Immature natural killer cell (primary cell): ENCODE measurements around the gene NRL. TPM values are rescaled to one million over a fixed set of nuclear protein-coding genes. Genes with fewer than 3 reads are reported as not detected.
A peak's percentile ranks its signal among the peaks of the same experiment; 100 is the strongest.
"Not testable (repeated sequence)": the region's sequence is repeated elsewhere in the genome, so short reads cannot be mapped to it uniquely, and the experiment has no call there.

Experiments
- DNase-seq, 3 donors: peaks; one replicate each; pipeline ENCODE4 v3.0.0; 2022; ENCODE audit warnings: mixed read lengths in 1 of 3
- H3K27ac Mint-ChIP-seq, 6 donors: one replicate each; pipeline ENCODE4 v1.8.0; 2020; ENCODE audit warnings: mixed read lengths in 6 of 6, mild to moderate bottlenecking in 5 of 6, inconsistent platforms in 4 of 6, moderate library complexity in 3 of 6
- H3K27me3 Mint-ChIP-seq, 3 donors: one replicate each; pipeline ENCODE4 v1.8.0; 2020 to 2021; ENCODE audit warnings: low read depth in 3 of 3, mild to moderate bottlenecking in 3 of 3, mixed read lengths in 3 of 3, moderate library complexity in 3 of 3, inconsistent platforms in 1 of 3
- H3K36me3 Mint-ChIP-seq, 3 donors: one replicate each; pipeline ENCODE4 v1.8.0; 2020; ENCODE audit warnings: mixed read lengths in 3 of 3, inconsistent platforms in 2 of 3, mild to moderate bottlenecking in 2 of 3
- H3K4me1 Mint-ChIP-seq, 2 donors: one replicate each; pipeline ENCODE4 v1.8.0; 2020; ENCODE audit warnings: inconsistent platforms in 2 of 2, mild to moderate bottlenecking in 2 of 2, mixed read lengths in 2 of 2, moderate library complexity in 1 of 2
- H3K4me3 Mint-ChIP-seq, 5 donors: one replicate each; pipeline ENCODE4 v1.8.0; 2020; ENCODE audit warnings: mild to moderate bottlenecking in 5 of 5, mixed read lengths in 5 of 5, inconsistent platforms in 3 of 5, moderate library complexity in 3 of 5
- H3K9me3 Mint-ChIP-seq, 6 donors: one replicate each; pipeline ENCODE4 v1.8.0; 2020; ENCODE audit warnings: mild to moderate bottlenecking in 6 of 6, mixed read lengths in 6 of 6, inconsistent platforms in 4 of 6, moderate library complexity in 3 of 6
- polyA plus RNA-seq, 3 donors: library from polyadenylated mRNA; unstranded; fragments of 300-500 nt; fragmentation: Illumina TruSeq; gene quantifications; one replicate each; pipeline ENCODE4 v1.2.3, GENCODE V29; 2021

Gene NRL
- polyA plus RNA-seq, 3 donors from 2014 or later: 2.8 to 4.1 (median 3.0) TPM

- Mint-ChIP-seq H3K27ac (peak overlapping the region in 1 of 6 donors; percentile 35), H3K4me1 (peaks cover 22 to 26% of the 10 kb centered on the region in 2 donors), H3K4me3 (no peak overlapping the region), H3K9me3 (no peaks in the 10 kb centered on the region), H3K27me3 (peaks cover 1 to 6% (median 2%) of the 10 kb centered on the region in 3 donors), H3K36me3 (peaks cover 0 to 4% (median 0%) of the 10 kb centered on the region in 3 donors)
- DNase-seq: no peak
These were observed 58.6 kb downstream of the NRL start for GRCh38 chr14:24055971-24056799.

- Mint-ChIP-seq H3K4me1 (peaks cover 25 to 31% of the 10 kb centered on the region in 2 donors), H3K4me3 (peak overlapping the region in 3 of 5 donors; percentile 21 to 54 (median 30)), H3K27ac (peak overlapping the region in 3 of 6 donors; percentile 14 to 76 (median 67)), H3K9me3 (no peaks in the 10 kb centered on the region), H3K36me3 (peaks cover 0 to 4% (median 0%) of the 10 kb centered on the region in 3 donors), H3K27me3 (peaks cover 1 to 8% (median 5%) of the 10 kb centered on the region in 3 donors)
- no peak for DNase-seq
These were observed 60.1 kb downstream of the NRL start for GRCh38 chr14:24054646-24055045.

GRCh38 chr14:24054324-24054641, 60.5 kb downstream of the NRL start:
- no peaks in the 10 kb centered on the region for H3K9me3 Mint-ChIP-seq
- peak overlapping the region in 1 of 5 donors; percentile 83 for H3K4me3 Mint-ChIP-seq
- peak overlapping the region in 1 of 6 donors; percentile 76 for H3K27ac Mint-ChIP-seq
- peaks cover 0 to 4% (median 0%) of the 10 kb centered on the region in 3 donors for H3K36me3 Mint-ChIP-seq
- no peak for DNase-seq
- H3K27me3 Mint-ChIP-seq: peaks cover 1 to 8% (median 5%) of the 10 kb centered on the region in 3 donors
- peaks cover 25 to 31% of the 10 kb centered on the region in 2 donors for H3K4me1 Mint-ChIP-seq

- DNase-seq: no peak
- H3K27ac Mint-ChIP-seq: peak overlapping the region in 4 of 6 donors; percentile 76 to 89 (median 81)
- no peaks in the 10 kb centered on the region for H3K9me3 Mint-ChIP-seq
- H3K36me3 Mint-ChIP-seq: peaks cover 0 to 4% (median 0%) of the 10 kb centered on the region in 3 donors
- H3K4me1 Mint-ChIP-seq: peaks cover 25 to 31% of the 10 kb centered on the region in 2 donors
- H3K4me3 Mint-ChIP-seq: peak overlapping the region; percentile 76 to 89 (median 85)
- H3K27me3 Mint-ChIP-seq: peaks cover 1 to 8% (median 5%) of the 10 kb centered on the region in 3 donors
These were observed 61.0 kb downstream of the NRL start for GRCh38 chr14:24053548-24054323.

GRCh38 chr14:24052656-24053547, 61.8 kb downstream of the NRL start:
- peak; percentile 58 to 63 (median 59) for DNase-seq
- H3K27me3 Mint-ChIP-seq: peaks cover 1 to 9% (median 7%) of the 10 kb centered on the region in 3 donors

GRCh38 chr14:24051789-24052655, 62.7 kb downstream of the NRL start, which contains the start of gene CARMIL3:
Gene CARMIL3, plus strand, starts transcription at chr14:24052009. Its CDS starts 145 bp downstream, at chr14:24052154.
- H3K4me1 Mint-ChIP-seq: peaks cover 24 to 25% of the 10 kb centered on the region in 2 donors
- peaks cover 1 to 9% (median 7%) of the 10 kb centered on the region in 3 donors for H3K27me3 Mint-ChIP-seq
- H3K9me3 Mint-ChIP-seq: no peaks in the 10 kb centered on the region

More at GRCh38 chr14:24052656-24053547, 61.8 kb downstream of the NRL start:
- peaks cover 24 to 25% of the 10 kb centered on the region in 2 donors for H3K4me1 Mint-ChIP-seq
- no peaks in the 10 kb centered on the region for H3K36me3 Mint-ChIP-seq
- peak overlapping the region in 5 of 6 donors; percentile 55 to 89 (median 81) for H3K27ac Mint-ChIP-seq
- no peaks in the 10 kb centered on the region for H3K9me3 Mint-ChIP-seq
- H3K4me3 Mint-ChIP-seq: peak overlapping the region; percentile 76 to 89 (median 85)

GRCh38 chr14:24051176-24051788, 63.5 kb downstream of the NRL start:
- no peak for DNase-seq
- peak overlapping the region; percentile 79 to 91 (median 90) for H3K4me3 Mint-ChIP-seq
- H3K36me3 Mint-ChIP-seq: no peaks in the 10 kb centered on the region
- peak overlapping the region in 4 of 6 donors; percentile 18 to 74 (median 68) for H3K27ac Mint-ChIP-seq
- H3K27me3 Mint-ChIP-seq: peaks cover 1 to 9% (median 7%) of the 10 kb centered on the region in 3 donors
- peaks cover 23 to 24% of the 10 kb centered on the region in 2 donors for H3K4me1 Mint-ChIP-seq
- no peaks in the 10 kb centered on the region for H3K9me3 Mint-ChIP-seq

More at GRCh38 chr14:24051789-24052655, 62.7 kb downstream of the NRL start, which contains the start of gene CARMIL3:
- peak within 1 kb of the TSS; percentile 18 to 89 (median 78) for H3K27ac Mint-ChIP-seq
- DNase-seq: peak; percentile 68 to 75 (median 74)
- H3K36me3 Mint-ChIP-seq: no peaks in the 10 kb centered on the region
- peak within 1 kb of the TSS; percentile 83 to 91 (median 90) for H3K4me3 Mint-ChIP-seq

- H3K27me3 Mint-ChIP-seq, H3K9me3 Mint-ChIP-seq, H3K36me3 Mint-ChIP-seq, DNase-seq: not testable (repeated sequence)
- Mint-ChIP-seq H3K27ac (peak overlapping the region in 1 of 6 donors; percentile 74), H3K4me1 (peaks cover 23 to 24% of the 10 kb centered on the region in 2 donors), H3K4me3 (peak overlapping the region; percentile 79 to 91 (median 90))
These were observed 64.0 kb downstream of the NRL start for GRCh38 chr14:24050753-24051152.

GRCh38 chr14:24049002-24049401, 65.7 kb downstream of the NRL start:
- H3K9me3 Mint-ChIP-seq, H3K36me3 Mint-ChIP-seq, DNase-seq, H3K27ac Mint-ChIP-seq: not testable (repeated sequence)
- H3K27me3 Mint-ChIP-seq: peaks cover 0 to 13% (median 8%) of the 10 kb centered on the region in 3 donors
- H3K4me3 Mint-ChIP-seq: peak overlapping the region in 2 of 5 donors; percentile 28 to 51
- H3K4me1 Mint-ChIP-seq: peaks cover 21 to 23% of the 10 kb centered on the region in 2 donors

GRCh38 chr14:24042746-24043145, 72.0 kb downstream of the NRL start:
- Mint-ChIP-seq H3K27me3 (peaks cover 0 to 9% (median 7%) of the 10 kb centered on the region in 3 donors), H3K4me1 (no peaks in the 10 kb centered on the region), H3K36me3 (no peaks in the 10 kb centered on the region), H3K4me3 (no peak overlapping the region), H3K9me3 (no peaks in the 10 kb centered on the region), H3K27ac (no peak overlapping the region)
- DNase-seq: no peak

GRCh38 chr14:24040692-24041091, 74.1 kb downstream of the NRL start:
- no peak for DNase-seq
- Mint-ChIP-seq H3K27me3 (peaks cover 0 to 9% (median 9%) of the 10 kb centered on the region in 3 donors), H3K27ac (no peak overlapping the region)

GRCh38 chr14:24038686-24039085, 76.1 kb downstream of the NRL start:
- DNase-seq: no peak
- H3K4me1 Mint-ChIP-seq: peaks cover 10 to 17% of the 10 kb centered on the region in 2 donors
- H3K27ac Mint-ChIP-seq: peak overlapping the region in 1 of 6 donors; percentile 31
- H3K27me3 Mint-ChIP-seq: peaks cover 0 to 7% (median 5%) of the 10 kb centered on the region in 3 donors
- no peaks in the 10 kb centered on the region for H3K36me3 Mint-ChIP-seq
- no peak overlapping the region for H3K4me3 Mint-ChIP-seq
- peaks cover 0 to 5% (median 0%) of the 10 kb centered on the region in 6 donors for H3K9me3 Mint-ChIP-seq

More at GRCh38 chr14:24040692-24041091, 74.1 kb downstream of the NRL start:
- H3K9me3 Mint-ChIP-seq: no peaks in the 10 kb centered on the region
- peaks cover 10 to 16% of the 10 kb centered on the region in 2 donors for H3K4me1 Mint-ChIP-seq
- no peak overlapping the region for H3K4me3 Mint-ChIP-seq
- H3K36me3 Mint-ChIP-seq: no peaks in the 10 kb centered on the region
